ENCODE data around the gene DIS3L2. TPM values are rescaled to one million over a fixed set of nuclear protein-coding genes. Genes with fewer than 3 reads are reported as not detected.

Gene DIS3L2
- total RNA-seq, 1 donor from 2014 or later = 32.2 TPM

GRCh38 chr2:232210306-232210705 lies 248.8 kb downstream of the DIS3L2 start:
- Histone ChIP-seq H3K4me1 (peaks cover 1% of the 10 kb centered on the region), H3K36me3 (no peaks in the 10 kb centered on the region), H3K27me3 (no peaks in the 10 kb centered on the region), H3K4me3 (no peak overlapping the region), H3K27ac (no peak overlapping the region), H3K9me3 (no peaks in the 10 kb centered on the region)
- intact Hi-C loops (cut with DNase I) = no loop called here
- TF ChIP-seq POLR2A (IDR thresholded peaks at IDR 0.05) = no peak
- TF ChIP-seq POLR2AphosphoS5 (IDR thresholded peaks at IDR 0.05; ENCODE audit: insufficient read depth in 1 of 2, low read depth in 1 of 2) = no peak
- no peak for DNase-seq (ENCODE audit: extremely low spot score in 2 of 2)

- Histone ChIP-seq H3K4me3 (no peak overlapping the region), H3K9me3 (no peaks in the 10 kb centered on the region), H3K4me1 (no peaks in the 10 kb centered on the region), H3K27ac (no peak overlapping the region), H3K27me3 (no peaks in the 10 kb centered on the region), H3K36me3 (no peaks in the 10 kb centered on the region)
- intact Hi-C loops (cut with DNase I) = no loop called here
- TF ChIP-seq POLR2AphosphoS5 (IDR thresholded peaks at IDR 0.05; ENCODE audit: insufficient read depth in 1 of 2, low read depth in 1 of 2) = no peak
- TF ChIP-seq CTCF (IDR thresholded peaks at IDR 0.05) = no peak
- no peak for TF ChIP-seq POLR2A (IDR thresholded peaks at IDR 0.05)
- DNase-seq (ENCODE audit: extremely low spot score in 2 of 2) = no peak
Measured at GRCh38 chr2:232211743-232212686, 250.5 kb downstream of the DIS3L2 start.

- Histone ChIP-seq H3K4me1 (no peaks in the 10 kb centered on the region), H3K9me3 (no peaks in the 10 kb centered on the region), H3K36me3 (no peaks in the 10 kb centered on the region), H3K27me3 (no peaks in the 10 kb centered on the region), H3K4me3 (no peak overlapping the region), H3K27ac (no peak overlapping the region)
- intact Hi-C loops (cut with DNase I) = no loop called here
- TF ChIP-seq POLR2A (IDR thresholded peaks at IDR 0.05) (no peak), CTCF (IDR thresholded peaks at IDR 0.05) (no peak), POLR2AphosphoS5 (IDR thresholded peaks at IDR 0.05; ENCODE audit: insufficient read depth in 1 of 2, low read depth in 1 of 2) (no peak)
- DNase-seq (ENCODE audit: extremely low spot score in 2 of 2) = peak in 1 of 2 donors; percentile 27
Measured at GRCh38 chr2:232213176-232213575, 251.7 kb downstream of the DIS3L2 start.

- DNase-seq (ENCODE audit: extremely low spot score in 2 of 2) = no peak
- Histone ChIP-seq H3K4me3 (no peak overlapping the region), H3K9me3 (no peaks in the 10 kb centered on the region), H3K4me1 (no peaks in the 10 kb centered on the region), H3K36me3 (no peaks in the 10 kb centered on the region), H3K27me3 (no peaks in the 10 kb centered on the region), H3K27ac (no peak overlapping the region)
- intact Hi-C loops (cut with DNase I) = no loop called here
- TF ChIP-seq POLR2A (IDR thresholded peaks at IDR 0.05) (no peak), CTCF (IDR thresholded peaks at IDR 0.05) (no peak), POLR2AphosphoS5 (IDR thresholded peaks at IDR 0.05; ENCODE audit: insufficient read depth in 1 of 2, low read depth in 1 of 2) (no peak)
Measured at GRCh38 chr2:232214053-232214452, 252.5 kb downstream of the DIS3L2 start.

- H3K9me3 ChIP-seq = no peaks in the 10 kb centered on the region
- TF ChIP-seq CTCF (IDR thresholded peaks at IDR 0.05) = no peak
- no peak for DNase-seq (ENCODE audit: extremely low spot score in 2 of 2)
- H3K27me3 ChIP-seq = no peaks in the 10 kb centered on the region
- H3K36me3 ChIP-seq = no peaks in the 10 kb centered on the region
- intact Hi-C loops (cut with DNase I) = no loop called here
- H3K4me1 ChIP-seq = no peaks in the 10 kb centered on the region
- no peak overlapping the region for H3K27ac ChIP-seq
- H3K4me3 ChIP-seq = no peak overlapping the region
Measured at GRCh38 chr2:232216028-232216427, 254.5 kb downstream of the DIS3L2 start.
